Mesenteric fat pad (tissue), 1 donor: ENCODE data around the gene BSN. TPM values are rescaled to one million over a fixed set of nuclear protein-coding genes. Genes with fewer than 3 reads are reported as not detected.

ENCODE experiments used
- DNase-seq: peaks from one replicate; pipeline ENCODE4 v3.0.0-alpha.2; 2020; ENCODE audit warnings: low spot score
- long read RNA-seq: library from polyadenylated mRNA; unstranded; transcript quantifications from one replicate; pipeline ENCODE4 v2.0.0, GENCODE V29; 2020
- total RNA-seq: library from RNA; stranded (reverse); fragmentation: NEBNext Ultra II Directional; extraction: Animal tissue kit (Norgen Biotek cat#: 25700); gene quantifications from one replicate; pipeline ENCODE4 v1.2.1, GENCODE V29; 2021
- donor health status: DM: yes; HTN: yes; CAD: no.

BSN gene, protein sequence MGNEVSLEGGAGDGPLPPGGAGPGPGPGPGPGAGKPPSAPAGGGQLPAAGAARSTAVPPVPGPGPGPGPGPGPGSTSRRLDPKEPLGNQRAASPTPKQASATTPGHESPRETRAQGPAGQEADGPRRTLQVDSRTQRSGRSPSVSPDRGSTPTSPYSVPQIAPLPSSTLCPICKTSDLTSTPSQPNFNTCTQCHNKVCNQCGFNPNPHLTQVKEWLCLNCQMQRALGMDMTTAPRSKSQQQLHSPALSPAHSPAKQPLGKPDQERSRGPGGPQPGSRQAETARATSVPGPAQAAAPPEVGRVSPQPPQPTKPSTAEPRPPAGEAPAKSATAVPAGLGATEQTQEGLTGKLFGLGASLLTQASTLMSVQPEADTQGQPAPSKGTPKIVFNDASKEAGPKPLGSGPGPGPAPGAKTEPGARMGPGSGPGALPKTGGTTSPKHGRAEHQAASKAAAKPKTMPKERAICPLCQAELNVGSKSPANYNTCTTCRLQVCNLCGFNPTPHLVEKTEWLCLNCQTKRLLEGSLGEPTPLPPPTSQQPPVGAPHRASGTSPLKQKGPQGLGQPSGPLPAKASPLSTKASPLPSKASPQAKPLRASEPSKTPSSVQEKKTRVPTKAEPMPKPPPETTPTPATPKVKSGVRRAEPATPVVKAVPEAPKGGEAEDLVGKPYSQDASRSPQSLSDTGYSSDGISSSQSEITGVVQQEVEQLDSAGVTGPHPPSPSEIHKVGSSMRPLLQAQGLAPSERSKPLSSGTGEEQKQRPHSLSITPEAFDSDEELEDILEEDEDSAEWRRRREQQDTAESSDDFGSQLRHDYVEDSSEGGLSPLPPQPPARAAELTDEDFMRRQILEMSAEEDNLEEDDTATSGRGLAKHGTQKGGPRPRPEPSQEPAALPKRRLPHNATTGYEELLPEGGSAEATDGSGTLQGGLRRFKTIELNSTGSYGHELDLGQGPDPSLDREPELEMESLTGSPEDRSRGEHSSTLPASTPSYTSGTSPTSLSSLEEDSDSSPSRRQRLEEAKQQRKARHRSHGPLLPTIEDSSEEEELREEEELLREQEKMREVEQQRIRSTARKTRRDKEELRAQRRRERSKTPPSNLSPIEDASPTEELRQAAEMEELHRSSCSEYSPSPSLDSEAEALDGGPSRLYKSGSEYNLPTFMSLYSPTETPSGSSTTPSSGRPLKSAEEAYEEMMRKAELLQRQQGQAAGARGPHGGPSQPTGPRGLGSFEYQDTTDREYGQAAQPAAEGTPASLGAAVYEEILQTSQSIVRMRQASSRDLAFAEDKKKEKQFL (N-terminal part only)
- 0.16 TPM for total RNA-seq
- long read RNA-seq: 0 reads

DNA sequence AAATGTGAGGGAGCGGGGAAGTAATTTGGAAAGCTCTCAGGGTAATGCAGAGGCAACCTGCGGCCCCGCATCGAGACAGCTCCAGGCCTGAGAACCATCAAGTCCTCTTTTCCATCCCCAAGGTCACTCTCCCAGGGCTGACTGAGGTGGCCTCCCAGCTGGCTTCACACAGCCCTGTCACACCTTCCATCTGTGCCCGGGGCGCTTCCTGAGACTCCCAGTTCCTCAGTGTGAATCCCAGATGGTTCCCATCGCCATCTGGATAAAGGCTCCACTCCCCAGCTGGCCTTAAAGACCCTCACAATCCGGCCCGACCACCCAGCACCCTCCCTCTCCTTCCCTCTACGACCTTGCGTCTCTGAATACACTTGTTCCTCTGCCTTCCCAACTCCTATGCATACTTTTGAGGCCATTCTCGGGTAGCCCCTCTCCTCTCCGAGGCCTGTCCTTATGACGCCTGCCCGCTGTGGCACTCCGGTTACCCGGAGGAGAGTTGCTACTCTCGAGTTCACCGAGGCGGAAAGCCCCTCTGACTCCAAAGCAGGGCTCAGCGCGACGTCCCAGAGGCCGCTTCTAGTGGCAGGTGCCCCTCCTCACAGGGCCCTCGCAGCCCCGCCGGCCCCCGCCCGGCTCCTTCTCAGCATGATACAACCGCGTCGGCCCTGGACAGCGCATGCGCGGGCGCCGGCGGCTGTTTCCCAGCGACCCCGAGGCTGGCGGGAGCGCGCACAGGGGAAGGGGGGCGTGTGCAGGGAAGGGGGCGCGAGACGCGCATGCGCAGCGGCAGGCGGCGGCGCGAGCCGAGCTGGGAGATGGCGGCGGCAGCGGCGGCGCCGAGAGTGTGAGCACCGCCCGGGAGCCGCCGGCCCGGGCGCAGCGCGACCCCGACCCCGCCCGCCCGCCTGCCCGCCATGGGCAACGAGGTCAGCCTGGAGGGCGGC lies at the start of gene BSN:
BSN (plus strand) TSS at position 786 of the 941 bp plus-strand sequence; CDS start at position 912, 126 bp downstream.
- DNase-seq: peak; percentile 96

DNA sequence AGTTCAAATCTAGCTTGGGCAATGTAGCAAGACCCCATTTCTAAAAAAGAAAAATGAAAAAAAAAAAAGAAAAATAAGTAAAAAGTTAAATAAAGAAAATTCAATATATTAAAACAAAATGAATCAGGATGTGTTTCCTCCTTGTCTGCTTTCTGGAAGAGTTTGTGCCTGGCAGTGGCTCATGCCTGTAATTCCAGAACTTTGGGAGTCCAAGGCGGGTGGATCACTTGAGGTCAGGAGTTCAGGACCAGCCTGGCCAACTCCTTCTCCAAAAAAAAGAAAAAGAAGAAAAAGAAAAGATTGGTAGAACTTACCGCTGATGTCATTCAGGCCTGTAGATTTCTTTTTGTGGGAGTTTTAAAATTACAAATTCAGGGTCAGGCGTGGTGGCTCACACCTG lies 47.4 kb upstream of the BSN start:
- no peak for DNase-seq

DNA sequence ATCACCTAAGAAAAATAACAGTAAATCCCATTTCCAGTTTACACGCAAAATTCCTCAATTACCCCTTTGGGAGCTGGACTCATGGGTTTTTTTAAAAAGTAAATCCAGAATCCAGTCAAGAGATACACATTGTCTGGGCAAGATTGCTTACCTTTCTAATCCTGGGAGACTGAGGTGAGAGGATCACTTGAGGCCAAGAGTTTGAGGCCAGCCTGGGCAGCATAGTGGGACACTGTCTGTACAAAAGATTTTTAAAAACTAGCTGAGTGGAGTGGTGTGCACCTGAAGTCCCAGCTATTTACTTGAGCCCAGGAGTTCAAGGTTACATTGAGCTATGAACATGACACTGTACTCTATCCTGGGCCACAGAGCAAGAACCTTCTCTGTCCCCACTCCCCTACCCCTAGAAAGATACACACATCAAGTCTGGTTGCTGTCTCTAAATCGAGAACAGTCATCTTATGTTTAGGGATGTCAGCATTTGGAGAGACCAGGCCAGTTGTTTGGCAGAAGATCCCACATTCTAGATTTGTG lies 45.2 kb upstream of the BSN start:
- no peak for DNase-seq

DNA sequence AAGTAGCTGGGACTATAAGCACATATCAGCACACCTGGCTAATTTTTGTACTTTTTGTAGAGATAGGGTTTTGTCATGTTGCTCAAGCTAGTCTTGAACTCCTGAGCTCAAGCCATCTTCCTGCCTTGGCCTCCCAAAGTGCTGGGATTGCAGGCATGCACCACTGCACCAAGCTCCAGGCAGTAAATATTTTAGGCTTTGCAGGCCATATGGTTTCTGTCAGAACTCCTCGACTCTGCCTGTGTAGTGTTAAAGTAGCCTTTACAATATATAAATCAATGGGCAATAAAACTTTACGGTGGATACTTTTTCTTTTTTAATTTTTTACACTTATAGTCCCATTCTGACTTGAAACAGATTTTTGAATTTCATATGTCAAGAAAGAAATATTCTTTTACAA lies 42.6 kb upstream of the BSN start:
- no peak for DNase-seq

DNA sequence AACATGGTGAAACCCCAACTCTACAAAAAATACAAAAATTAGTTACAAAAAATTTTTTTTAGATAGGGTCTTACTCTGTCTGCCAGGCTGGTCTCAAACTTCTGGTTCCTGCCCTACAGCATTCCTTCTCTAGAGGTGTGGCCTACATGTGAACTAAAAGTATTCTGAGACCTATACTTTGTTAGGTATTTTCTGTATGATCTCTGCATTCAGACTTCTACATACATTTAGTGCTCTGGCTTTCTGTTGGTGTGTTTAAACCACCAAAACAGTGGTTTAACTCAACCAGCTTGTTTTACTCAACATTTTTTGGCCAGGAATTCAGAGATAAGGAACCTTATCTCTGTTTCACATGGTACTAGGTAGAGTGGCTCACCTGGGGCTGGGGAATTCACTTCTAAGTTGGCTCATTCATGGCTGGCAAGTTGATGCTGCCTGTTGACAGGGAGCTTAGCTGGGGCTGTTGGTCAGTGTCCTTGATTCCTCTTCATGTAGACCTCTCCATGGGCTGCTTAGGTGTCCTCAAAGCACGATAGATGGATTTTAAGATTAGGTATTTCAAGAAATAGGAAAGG lies 41.4 kb upstream of the BSN start:
- no peak for DNase-seq

DNA sequence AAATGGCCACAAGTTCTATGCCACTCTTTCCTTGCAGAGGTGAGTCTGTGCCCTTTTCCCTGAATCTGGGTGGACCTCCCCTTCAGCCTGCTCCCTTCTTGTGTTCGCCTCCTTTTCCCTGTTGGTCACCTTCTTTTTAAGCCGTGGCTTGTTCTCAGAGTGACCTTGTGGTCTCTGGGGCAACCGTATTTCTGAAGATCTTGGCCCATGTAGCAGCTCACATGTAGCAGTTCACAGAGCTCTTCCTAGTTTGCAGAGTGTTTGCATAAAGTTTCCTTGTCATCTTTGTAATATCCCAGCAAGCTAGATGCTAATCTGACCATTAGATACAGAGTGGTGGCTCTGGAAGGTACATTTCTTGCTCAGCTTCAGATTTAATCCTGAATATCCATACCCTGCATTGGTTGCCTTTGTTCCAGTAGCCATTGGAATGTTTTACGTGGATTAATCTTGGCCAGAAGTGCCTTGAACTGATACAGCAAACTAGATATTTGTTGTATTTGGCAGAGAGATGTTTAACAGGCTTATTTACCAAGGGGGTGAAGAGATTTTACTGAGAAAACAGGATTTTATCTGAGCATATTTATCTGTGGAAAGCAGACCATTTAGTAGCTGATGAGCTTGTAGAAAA lies 40.7 kb upstream of the BSN start:
- DNase-seq: no peak

DNA sequence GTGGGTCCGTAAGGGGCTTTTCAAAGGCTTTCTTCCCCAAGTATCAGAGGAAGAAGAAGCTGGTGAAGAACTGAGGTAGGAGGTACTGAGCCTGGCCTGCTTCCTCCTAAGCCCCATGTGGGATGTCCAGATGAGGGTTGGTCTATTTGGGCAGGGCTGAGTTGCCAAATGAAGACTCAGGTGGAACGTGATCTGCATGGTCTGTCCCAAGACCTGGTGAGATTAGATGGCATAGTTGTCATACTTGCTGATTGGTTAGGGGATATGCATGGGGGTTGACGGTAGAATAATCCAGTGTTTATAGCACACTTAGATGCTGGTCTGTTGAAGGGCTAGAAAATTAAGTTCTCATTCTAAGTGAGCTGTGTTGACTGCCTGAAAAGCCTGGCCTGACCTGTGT lies 36.3 kb upstream of the BSN start:
- no peak for DNase-seq

DNA sequence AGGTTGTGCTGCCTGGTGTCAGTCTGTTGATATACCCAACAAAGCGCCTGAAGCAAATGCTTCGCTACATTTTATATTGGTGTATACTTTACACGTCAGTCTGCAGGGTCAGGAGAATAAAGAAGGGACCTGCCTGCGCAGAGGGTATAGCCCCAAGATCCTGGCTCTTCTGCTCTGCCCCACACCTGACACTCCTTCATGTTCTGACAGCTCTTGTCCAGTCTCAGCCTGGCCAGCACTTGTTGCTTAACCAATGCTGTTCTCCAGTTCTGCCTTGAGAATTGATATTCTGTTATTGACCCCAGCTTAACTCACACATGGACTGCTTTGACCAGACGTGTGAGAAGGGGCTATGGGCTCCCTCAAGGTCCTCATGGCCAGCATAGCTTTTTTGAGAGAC lies 35.8 kb upstream of the BSN start:
- DNase-seq: no peak

DNA sequence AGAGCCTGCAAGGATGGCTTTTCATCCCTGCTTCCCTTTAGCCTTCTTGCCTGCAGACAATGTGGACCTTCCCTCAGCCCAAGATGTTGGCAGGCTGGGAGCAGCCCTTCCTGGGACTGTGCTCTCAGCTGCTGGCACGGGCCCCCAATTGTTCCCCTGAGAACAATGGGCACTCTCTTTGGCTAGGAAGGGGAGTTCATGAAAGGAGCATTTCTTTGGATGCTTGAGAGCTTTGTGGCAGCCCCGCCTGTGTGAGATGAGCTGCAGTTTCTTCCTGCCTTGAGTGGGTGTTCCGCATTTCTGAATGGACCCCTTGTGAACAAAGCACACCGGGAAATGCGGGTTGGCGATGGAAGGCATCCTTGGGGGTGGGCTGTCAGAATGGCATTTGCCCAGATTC lies 35.0 kb upstream of the BSN start:
- no peak for DNase-seq

DNA sequence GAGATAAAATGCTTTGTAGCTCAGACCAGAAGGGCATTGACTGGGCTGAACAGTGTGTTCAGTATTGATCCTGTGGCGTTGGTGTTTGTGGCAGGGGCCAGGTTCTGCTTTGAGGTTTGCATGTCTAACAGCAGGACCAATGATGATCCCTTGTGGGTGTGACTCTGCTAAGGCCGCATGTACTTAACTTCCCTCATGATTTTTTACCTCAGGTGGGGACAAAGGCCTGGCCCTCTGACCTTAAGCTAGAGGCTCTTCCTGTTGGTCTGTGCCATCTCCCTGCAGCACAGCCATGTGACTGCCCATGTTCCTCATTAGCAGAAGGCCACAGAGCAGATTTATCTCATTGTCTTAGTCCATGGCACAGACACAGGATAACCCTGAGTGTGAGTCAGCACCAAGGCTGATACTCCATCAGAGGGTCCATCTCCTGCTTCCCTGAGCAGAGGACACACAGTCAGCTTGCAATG lies 34.3 kb upstream of the BSN start:
- DNase-seq: no peak

DNA sequence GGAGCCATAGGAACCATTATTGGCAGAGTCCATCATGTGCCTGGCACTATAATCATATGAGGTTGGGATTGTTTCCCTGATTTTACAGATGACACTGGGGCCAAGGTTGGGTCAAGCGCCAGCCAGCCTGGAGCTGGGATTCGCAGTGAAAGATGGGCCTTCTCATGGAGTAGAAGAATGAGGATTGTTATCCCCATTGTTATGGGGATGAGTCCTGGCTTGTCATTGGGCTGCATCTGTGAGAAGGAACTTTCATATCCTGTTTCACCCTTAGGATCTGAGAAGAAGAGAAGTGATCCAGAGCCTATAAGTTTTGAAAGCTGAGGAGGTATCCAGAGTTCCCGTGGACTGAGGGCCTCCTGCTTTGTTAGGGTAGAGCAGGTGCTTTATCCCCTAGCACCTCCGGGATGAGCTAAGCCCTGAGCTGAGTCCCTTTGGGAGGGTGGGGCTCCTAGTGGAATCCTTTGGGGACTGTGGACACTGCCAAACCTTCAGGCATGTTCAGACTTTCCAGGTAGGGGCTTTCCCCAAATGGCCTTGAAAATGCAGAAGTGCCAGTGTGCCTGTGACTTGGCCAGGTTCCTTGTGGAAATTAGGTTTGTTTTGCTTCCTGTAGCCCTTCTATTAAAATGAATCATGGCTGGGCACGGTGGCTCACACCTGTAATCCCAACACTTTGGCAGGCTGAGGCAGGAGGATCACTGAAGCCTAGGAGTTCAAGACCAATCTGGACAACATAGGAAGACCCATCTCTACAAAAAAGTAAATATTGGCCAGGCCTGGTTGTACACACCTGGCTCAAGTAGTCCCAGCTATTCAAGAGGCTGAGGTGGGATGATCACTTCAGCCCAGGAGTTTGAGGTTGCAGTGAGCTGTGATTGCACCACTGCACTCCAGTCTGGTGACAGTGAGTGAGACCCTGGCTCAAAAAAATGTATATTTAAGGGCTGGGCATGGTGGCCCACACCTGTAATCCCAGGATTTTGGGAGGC lies 30.2 kb upstream of the BSN start:
- DNase-seq: no peak

DNA sequence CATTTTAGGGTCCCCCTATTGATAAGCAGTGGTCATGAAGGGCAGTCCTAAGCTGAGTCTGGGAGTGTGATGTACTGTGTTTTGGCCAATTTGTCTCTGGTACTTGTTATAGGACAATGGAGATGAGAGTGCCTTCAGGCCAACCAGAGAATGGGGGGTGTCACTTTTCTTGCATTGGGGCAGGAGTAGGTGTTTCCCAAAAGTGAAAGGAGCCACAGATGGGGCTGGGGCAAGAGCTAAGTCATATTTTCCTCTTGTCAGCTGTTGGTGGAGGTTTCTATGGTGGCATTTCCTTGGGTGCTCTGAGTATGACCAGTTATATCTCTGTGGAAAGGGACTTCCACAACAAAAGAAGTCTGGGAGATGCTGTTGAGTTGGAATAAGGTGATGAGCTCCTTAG lies 24.7 kb upstream of the BSN start:
- no peak for DNase-seq

DNA sequence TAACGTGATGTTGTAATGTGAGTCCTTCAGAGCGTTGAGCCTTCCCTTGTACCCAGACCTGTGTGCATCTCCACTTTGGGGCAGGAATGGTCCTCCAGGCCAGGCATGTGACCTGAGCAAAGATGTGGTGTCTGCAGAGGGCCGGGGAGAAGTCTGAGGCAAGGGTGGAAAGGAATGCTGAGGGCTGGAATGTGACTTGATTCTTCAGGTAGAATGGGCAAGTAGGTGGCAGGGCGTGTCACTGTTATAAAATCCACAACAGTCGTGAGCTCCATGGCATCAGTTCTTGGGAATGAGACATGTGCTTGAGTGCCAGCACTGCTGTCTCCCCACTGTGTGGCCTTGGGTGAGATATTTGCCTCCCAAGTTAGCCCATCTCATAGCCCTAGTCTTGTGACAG lies 24.0 kb upstream of the BSN start:
- no peak for DNase-seq

DNA sequence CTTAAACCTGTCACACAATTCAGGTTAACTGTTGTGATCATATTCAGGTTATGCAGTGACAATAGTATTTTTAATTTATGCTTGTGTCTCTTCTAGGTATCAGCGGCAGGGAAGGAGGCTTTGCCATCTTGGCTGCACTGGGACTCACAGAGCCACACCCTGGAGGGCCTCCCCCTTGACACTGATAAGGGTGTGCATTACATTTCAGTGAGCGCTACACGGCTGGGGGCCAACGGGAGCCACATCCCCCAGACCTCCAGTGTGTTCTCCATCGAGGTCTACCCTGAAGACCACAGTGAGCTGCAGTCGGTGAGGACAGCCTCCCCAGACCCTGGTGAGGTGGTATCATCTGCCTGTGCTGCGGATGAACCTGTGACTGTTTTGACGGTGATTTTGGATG lies 23.6 kb upstream of the BSN start:
- no peak for DNase-seq

DNA sequence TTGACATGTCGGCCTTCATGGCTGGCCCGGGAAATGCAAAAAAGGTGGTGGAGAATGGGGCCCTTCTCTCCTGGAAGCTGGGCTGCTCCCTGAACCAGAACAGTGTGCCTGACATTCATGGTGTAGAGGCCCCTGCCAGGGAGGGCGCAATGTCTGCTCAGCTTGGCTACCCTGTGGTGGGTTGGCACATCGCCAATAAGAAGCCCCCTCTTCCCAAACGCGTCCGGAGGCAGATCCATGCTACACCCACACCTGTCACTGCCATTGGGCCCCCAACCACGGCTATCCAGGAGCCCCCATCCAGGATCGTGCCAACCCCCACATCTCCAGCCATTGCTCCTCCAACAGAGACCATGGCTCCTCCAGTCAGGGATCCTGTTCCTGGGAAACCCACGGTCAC lies 23.1 kb upstream of the BSN start:
- no peak for DNase-seq

DNA sequence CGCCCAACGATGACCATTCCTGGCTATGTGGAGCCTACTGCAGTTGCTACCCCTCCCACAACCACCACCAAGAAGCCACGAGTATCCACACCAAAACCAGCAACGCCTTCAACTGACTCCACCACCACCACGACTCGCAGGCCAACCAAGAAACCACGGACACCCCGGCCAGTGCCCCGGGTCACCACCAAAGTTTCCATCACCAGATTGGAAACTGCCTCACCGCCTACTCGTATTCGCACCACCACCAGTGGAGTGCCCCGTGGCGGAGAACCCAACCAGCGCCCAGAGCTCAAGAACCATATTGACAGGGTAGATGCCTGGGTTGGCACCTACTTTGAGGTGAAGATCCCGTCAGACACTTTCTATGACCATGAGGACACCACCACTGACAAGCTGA lies 22.6 kb upstream of the BSN start:
- no peak for DNase-seq

DNA sequence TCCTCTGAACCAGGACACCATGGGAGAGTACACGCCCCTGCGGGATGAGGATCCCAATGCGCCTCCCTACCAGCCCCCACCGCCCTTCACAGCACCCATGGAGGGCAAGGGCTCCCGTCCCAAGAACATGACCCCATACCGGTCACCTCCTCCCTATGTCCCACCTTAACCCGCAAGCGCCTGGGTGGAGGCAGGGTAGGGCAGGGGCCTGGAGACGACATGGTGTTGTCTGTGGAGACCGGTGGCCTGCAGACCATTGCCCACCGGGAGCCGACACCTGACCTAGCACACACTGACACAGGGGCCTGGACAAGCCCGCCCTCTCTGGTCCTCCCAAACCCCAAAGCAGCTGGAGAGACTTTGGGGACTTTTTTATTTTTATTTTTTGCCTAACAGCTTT lies 21.2 kb upstream of the BSN start:
- no peak for DNase-seq
